ENCODE results near the gene SAP30BP. TPM values are rescaled to one million over a fixed set of nuclear protein-coding genes. Genes with fewer than 3 reads are reported as not detected.

Gene SAP30BP
- total RNA-seq, 1 experiment from 2014 or later: 149 TPM

DNA sequence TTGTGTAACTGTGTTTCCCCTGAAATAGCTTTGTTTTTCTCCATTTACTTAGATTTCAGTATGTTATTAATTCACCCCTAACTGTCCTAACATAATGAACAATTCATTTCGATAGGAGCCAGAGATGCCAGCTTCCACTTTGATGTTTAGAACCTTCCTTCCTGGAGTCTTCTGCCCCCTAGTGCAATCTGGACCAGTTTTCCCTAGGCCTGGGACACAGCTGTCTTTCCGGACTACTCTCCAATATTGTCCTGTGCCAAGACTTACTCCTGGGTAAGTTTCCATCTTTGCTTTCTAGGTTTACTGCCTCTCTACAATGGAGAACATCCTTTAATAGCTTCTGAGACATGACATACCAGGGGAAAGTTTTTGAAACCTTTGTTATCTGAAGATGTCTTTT lies 13.0 kb upstream of the SAP30BP start:
- Histone ChIP-seq H3K9me3 (ENCODE audit: control insufficient read depth in 1 of 2, insufficient read depth in 1 of 2, low read depth in 1 of 2, low read length in 2 of 2) (no peaks in the 10 kb centered on the region), H3K79me2 (ENCODE audit: insufficient read depth, low read length) (no peaks in the 10 kb centered on the region), H3K4me3 (replicated peaks in 1 of 2; ENCODE audit: low read depth in 1 of 2, low read length in 2 of 2) (no peak overlapping the region), H3K4me2 (ENCODE audit: low read length) (no peak overlapping the region), H4K20me1 (ENCODE audit: insufficient read depth) (no peaks in the 10 kb centered on the region), H3K27me3 (ENCODE audit: insufficient read depth, low read length) (no peaks in the 10 kb centered on the region), H3K36me3 (ENCODE audit: control insufficient read depth in 1 of 2, insufficient read depth in 2 of 2, low read length in 2 of 2) (peaks cover 29 to 30% of the 10 kb centered on the region in 2 experiments; a peak in 3 of 4 replicates), H3K4me1 (ENCODE audit: control insufficient read depth in 1 of 2, insufficient read depth in 2 of 2, low read length in 2 of 2) (no peaks in the 10 kb centered on the region), H3K27ac (ENCODE audit: low read depth, low read length) (no peak overlapping the region), H2AFZ (ENCODE audit: low read depth, low read length, poor library complexity, severe bottlenecking) (no peak overlapping the region), H3K9me2 (ENCODE audit: insufficient read depth) (no peaks in the 10 kb centered on the region), H3K9ac (ENCODE audit: low read length) (no peak overlapping the region)
- RAD21 ChIA-PET (ENCODE audit: low non-redundant PET in 1 of 2, low total read pairs in 2 of 2, uncharacterized antibody in 2 of 2, unreplicated experiment in 2 of 2): interaction anchor here (0.9 to 3.7 kb wide), 2 partner anchors 21 kb away, joined by 3 to 13 read pairs; partner anchors contain the start of gene SMIM5 (in 2 of the 2)
- CTCF ChIA-PET: interaction anchor here (0.7 to 4.1 kb wide), 12 partner anchors 9 to 111 kb away, joined by 3 to 75 read pairs (median 8); partner anchors contain the start of genes GALK1, RECQL5, SAP30BP and SMIM5
- BruUV-seq (replicated peaks): no TSS peak
- POLR2A ChIA-PET: interaction anchor here (1.2 to 1.8 kb wide), 3 partner anchors 9 to 126 kb away, joined by 4 to 5 read pairs (median 4); partner anchors contain the start of genes RECQL5 and SAP30BP
- ATAC-seq: peak; percentile 57
- DNase-seq (ENCODE audit: low read depth, low spot score): no peak
- TF ChIP-seq, protein P1, sequence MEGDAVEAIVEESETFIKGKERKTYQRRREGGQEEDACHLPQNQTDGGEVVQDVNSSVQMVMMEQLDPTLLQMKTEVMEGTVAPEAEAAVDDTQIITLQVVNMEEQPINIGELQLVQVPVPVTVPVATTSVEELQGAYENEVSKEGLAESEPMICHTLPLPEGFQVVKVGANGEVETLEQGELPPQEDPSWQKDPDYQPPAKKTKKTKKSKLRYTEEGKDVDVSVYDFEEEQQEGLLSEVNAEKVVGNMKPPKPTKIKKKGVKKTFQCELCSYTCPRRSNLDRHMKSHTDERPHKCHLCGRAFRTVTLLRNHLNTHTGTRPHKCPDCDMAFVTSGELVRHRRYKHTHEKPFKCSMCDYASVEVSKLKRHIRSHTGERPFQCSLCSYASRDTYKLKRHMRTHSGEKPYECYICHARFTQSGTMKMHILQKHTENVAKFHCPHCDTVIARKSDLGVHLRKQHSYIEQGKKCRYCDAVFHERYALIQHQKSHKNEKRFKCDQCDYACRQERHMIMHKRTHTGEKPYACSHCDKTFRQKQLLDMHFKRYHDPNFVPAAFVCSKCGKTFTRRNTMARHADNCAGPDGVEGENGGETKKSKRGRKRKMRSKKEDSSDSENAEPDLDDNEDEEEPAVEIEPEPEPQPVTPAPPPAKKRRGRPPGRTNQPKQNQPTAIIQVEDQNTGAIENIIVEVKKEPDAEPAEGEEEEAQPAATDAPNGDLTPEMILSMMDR (IDR thresholded peaks at IDR 0.05 in 2 of 3, conservative IDR thresholded peaks at IDR 0.05 in 1 of 3; ENCODE audit: borderline replicate concordance in 1 of 3, insufficient read depth in 1 of 3, low read depth in 2 of 3, low read length in 2 of 3): peak; percentile 41 to 76 (median 54)
- no peak for TF ChIP-seq SIN3A (IDR thresholded peaks at IDR 0.05; ENCODE audit: low read depth)
- TF ChIP-seq TCF7L2 (IDR thresholded peaks at IDR 0.05; ENCODE audit: borderline replicate concordance, extremely low read depth, insufficient read depth, insufficient read length): peak; percentile 18
- peak; percentile 77 for TF ChIP-seq RAD21 (IDR thresholded peaks at IDR 0.05; ENCODE audit: low read depth)
- TF ChIP-seq ELF1 (IDR thresholded peaks at IDR 0.05; ENCODE audit: borderline replicate concordance, low read depth): no peak
- TF ChIP-seq EZH2 (IDR thresholded peaks at IDR 0.05): no peak
- TF ChIP-seq, protein P2, sequence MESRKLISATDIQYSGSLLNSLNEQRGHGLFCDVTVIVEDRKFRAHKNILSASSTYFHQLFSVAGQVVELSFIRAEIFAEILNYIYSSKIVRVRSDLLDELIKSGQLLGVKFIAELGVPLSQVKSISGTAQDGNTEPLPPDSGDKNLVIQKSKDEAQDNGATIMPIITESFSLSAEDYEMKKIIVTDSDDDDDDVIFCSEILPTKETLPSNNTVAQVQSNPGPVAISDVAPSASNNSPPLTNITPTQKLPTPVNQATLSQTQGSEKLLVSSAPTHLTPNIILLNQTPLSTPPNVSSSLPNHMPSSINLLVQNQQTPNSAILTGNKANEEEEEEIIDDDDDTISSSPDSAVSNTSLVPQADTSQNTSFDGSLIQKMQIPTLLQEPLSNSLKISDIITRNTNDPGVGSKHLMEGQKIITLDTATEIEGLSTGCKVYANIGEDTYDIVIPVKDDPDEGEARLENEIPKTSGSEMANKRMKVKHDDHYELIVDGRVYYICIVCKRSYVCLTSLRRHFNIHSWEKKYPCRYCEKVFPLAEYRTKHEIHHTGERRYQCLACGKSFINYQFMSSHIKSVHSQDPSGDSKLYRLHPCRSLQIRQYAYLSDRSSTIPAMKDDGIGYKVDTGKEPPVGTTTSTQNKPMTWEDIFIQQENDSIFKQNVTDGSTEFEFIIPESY (IDR thresholded peaks at IDR 0.05; ENCODE audit: extremely low read depth, insufficient replicate concordance, low read length): no peak
- TF ChIP-seq, protein P3, sequence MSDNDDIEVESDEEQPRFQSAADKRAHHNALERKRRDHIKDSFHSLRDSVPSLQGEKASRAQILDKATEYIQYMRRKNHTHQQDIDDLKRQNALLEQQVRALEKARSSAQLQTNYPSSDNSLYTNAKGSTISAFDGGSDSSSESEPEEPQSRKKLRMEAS (IDR thresholded peaks at IDR 0.05): no peak
- TF ChIP-seq FOSL1 (IDR thresholded peaks at IDR 0.05; ENCODE audit: low read depth): no peak
- TF ChIP-seq, protein P4, sequence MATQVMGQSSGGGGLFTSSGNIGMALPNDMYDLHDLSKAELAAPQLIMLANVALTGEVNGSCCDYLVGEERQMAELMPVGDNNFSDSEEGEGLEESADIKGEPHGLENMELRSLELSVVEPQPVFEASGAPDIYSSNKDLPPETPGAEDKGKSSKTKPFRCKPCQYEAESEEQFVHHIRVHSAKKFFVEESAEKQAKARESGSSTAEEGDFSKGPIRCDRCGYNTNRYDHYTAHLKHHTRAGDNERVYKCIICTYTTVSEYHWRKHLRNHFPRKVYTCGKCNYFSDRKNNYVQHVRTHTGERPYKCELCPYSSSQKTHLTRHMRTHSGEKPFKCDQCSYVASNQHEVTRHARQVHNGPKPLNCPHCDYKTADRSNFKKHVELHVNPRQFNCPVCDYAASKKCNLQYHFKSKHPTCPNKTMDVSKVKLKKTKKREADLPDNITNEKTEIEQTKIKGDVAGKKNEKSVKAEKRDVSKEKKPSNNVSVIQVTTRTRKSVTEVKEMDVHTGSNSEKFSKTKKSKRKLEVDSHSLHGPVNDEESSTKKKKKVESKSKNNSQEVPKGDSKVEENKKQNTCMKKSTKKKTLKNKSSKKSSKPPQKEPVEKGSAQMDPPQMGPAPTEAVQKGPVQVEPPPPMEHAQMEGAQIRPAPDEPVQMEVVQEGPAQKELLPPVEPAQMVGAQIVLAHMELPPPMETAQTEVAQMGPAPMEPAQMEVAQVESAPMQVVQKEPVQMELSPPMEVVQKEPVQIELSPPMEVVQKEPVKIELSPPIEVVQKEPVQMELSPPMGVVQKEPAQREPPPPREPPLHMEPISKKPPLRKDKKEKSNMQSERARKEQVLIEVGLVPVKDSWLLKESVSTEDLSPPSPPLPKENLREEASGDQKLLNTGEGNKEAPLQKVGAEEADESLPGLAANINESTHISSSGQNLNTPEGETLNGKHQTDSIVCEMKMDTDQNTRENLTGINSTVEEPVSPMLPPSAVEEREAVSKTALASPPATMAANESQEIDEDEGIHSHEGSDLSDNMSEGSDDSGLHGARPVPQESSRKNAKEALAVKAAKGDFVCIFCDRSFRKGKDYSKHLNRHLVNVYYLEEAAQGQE (IDR thresholded peaks at IDR 0.05; ENCODE audit: low read depth): no peak
- TF ChIP-seq POLR2AphosphoS5 (IDR thresholded peaks at IDR 0.05; ENCODE audit: low read depth, low read length): no peak
- no peak for TF ChIP-seq ZFX (IDR thresholded peaks at IDR 0.05)
- intact Hi-C loops (cut with micrococcal nuclease): no loop called here
